Muscle of arm (tissue), 12 donors: Measurements from ENCODE around the gene ATP1A2. TPM values are rescaled to one million over a fixed set of nuclear protein-coding genes. Genes with fewer than 3 reads are reported as not detected.
"Not testable (repeated sequence)": the region's sequence is repeated elsewhere in the genome, so short reads cannot be mapped to it uniquely, and the experiment has no call there.

ENCODE experiments used
- DNase-seq: peaks from one replicate; pipeline ENCODE4 v3.0.0-alpha.2; 2013
- polyA plus RNA-seq, 12 donors: library from polyadenylated mRNA; unstranded; fragments of 120-200 nt; gene quantifications; one replicate each; pipeline ENCODE4 v1.2.1, GENCODE V29; 2013; ENCODE audit not compliant: insufficient read length in 12 of 12

Gene ATP1A2
- polyA plus RNA-seq, 12 donors, result 39.9 to 116 (median 88.9) TPM; not detected in 1

DNA sequence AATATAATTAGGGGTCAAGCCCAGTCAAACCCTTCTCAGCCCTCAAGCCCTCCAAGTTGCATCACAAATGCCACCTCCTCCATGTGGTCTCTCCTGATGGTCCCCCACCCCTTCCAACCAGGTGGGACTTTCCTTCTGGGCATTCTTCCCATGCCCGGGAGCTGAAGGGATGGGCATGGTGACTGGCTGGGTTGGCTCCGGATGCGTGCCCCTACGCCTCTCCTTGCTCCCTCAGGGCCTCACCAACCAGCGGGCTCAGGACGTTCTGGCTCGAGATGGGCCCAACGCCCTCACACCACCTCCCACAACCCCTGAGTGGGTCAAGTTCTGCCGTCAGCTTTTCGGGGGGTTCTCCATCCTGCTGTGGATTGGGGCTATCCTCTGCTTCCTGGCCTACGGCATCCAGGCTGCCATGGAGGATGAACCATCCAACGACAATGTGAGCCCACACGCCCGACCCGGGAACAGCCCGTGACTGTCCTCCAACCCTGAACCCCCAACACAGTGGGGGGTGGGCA lies 7.5 kb downstream of the ATP1A2 start:
- DNase-seq, result no peak

DNA sequence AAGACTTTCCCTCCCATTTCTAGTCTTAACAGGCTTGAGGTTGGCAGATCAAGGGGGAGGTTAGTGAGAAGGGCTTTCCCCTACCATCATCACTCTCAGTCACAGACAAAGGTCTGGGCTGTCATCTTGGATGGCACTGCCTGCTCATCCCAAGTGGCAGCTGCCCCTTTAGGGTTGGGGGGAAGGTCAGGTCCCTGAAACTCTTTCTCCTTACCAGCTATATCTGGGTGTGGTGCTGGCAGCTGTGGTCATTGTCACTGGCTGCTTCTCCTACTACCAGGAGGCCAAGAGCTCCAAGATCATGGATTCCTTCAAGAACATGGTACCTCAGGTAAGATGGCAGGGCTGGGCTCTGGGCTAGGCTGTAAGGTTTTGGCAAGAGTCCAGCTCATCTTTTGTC lies 8.2 kb downstream of the ATP1A2 start:
- no peak for DNase-seq

DNA sequence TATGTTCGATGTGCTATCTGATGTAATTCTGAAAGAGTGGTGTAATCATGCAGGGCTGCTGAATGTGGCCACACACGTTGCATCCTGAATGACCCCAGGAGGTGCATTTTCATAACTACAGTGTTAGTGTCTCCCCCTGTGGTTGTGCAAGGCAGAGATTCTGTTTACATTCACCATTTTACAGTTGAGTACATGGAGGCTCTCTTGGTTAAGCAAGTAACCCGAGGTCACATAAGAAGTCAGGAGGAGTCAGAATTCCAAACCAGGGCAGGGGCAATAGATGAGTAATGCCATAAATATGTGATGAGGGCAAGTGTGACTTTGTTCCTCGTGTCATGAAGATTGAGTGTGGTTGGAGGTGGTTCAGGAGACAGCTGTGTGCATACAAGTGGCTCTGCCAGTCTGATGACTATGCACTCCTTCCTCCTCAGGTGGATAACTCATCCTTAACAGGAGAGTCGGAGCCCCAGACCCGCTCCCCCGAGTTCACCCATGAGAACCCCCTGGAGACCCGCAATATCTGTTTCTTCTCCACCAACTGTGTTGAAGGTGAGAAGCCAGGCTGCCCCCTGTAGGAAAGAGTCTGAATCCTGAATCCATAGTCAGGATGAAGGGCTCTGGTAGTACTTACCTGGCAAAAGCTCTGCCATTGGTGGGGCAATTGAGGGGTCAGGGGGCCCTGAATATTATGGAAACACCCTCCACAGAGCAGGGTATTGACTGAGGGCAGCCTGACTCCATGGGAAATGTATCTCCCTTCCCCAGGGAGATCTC lies 9.3 kb downstream of the ATP1A2 start:
- DNase-seq, result no peak

DNA sequence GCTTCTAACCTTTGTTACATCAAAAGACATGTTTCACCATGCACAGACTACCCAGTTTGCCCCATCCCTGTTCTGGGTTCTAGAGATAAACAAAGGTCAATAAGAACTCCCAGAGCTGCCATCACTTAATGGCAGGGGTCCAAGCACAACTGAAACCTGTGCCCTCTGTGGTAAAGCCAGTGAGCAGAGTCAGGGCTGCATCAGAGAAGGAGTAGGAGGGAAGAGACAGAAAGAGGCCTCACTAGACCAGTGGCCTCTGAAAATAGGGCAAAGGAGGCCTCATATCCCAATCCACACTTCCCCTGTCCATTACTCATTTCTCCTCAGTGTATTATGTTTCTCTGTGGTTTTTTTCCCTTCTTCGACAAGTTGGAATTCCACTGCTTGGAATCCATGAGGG lies 10.2 kb downstream of the ATP1A2 start:
- DNase-seq, result no peak

DNA sequence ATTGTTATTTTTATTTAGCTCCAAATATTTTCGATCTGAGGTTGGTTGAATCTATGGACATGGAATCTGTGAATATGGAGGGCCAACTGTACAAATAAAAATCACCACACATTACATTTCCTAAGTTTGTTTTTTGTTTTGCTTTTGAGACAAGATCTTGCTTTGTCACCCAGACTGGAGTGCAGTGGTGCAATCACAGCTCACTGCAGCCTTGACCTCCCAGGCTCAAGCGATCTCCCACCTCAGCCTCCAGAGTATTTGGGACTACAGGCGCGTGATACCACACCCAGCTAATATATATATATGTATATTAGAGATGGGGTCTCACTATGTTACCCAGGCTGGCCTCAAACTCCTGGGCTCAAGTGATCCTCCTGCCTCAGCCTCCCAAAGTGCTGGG lies 10.8 kb downstream of the ATP1A2 start:
- DNase-seq, result not testable (repeated sequence)

DNA sequence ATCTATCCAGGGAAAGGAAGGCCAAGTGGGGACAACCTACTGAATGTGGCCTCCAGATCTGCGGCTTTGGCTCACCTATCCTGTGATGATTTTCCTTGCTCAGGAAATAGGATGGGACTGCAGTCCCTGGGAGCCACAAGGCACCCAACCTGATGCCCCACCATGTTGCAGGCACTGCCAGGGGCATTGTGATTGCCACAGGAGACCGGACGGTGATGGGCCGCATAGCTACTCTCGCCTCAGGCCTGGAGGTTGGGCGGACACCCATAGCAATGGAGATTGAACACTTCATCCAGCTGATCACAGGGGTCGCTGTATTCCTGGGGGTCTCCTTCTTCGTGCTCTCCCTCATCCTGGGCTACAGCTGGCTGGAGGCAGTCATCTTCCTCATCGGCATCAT lies 11.8 kb downstream of the ATP1A2 start:
- no peak for DNase-seq

DNA sequence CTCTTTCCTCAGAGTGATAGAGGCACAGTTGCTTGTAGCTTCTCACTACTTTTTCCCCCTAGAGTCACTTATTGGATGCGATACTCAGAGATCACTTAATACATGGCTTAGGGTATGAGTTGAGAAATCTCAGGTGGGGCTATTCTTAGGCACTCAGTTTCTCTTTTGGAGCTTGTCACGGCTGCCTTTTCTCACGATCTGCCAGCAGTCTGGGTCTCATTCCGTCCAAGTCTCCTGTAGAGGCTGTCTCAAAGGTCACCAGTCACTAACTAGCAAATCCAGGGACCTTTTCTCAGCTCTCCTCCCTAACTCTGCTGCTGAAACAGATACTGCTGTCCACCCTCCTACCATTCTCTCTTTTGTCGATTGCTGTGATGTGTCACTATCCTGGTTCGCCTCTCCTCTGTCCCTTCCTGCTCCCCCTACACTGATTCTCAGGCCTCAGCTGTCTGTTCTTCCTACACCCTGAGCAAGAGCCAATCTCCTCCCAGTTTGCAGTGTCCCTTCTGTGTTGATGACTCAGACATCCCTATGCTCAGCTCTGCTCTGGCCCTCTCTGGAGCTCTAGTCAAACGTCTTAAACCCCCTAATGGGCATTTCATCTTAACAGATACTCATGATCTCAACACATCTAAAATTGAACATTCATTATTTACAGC lies 12.4 kb downstream of the ATP1A2 start:
- DNase-seq, result no peak

DNA sequence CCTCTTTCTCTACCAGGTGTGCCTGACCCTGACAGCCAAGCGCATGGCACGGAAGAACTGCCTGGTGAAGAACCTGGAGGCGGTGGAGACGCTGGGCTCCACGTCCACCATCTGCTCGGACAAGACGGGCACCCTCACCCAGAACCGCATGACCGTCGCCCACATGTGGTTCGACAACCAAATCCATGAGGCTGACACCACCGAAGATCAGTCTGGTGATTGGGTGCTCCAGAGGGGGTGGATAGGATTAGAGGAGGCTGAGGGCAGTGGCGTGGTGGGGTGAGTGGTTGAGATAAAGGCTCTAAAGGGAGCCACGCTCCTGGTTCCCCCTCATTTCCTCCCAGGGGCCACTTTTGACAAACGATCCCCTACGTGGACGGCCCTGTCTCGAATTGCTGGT lies 13.1 kb downstream of the ATP1A2 start:
- no peak for DNase-seq

DNA sequence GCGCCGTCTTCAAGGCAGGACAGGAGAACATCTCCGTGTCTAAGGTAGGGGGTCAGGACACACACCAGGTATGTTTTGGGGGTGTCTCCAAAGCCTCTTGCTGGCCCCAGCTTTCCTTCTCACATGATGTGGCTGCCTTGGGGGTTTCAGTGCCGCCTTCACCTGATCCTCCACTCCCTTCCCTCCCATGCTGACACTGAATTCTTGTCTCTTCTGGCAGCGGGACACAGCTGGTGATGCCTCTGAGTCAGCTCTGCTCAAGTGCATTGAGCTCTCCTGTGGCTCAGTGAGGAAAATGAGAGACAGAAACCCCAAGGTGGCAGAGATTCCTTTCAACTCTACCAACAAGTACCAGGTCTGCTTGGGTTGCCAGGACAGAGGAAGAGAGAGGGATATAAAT lies 13.5 kb downstream of the ATP1A2 start:
- DNase-seq, result no peak

DNA sequence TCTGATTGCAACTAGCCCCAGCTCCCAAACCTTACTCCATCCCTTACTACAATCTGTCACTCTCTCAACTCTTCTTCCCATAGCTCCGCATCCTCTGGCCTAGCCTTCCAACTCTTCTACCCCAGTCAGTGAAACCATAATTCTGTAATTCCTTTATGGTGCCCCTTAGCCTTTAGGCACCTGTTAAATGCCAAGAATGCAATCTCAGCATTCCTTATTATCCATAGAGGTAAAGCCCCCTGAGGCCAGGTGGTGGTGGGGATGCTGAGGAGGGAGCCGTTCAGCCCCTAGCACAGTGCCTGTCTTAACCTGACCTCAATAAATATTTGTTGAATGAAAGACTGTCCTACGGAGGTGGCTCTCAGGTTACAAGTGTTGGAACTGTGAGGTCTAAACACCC lies 14.0 kb downstream of the ATP1A2 start:
- DNase-seq, result no peak

DNA sequence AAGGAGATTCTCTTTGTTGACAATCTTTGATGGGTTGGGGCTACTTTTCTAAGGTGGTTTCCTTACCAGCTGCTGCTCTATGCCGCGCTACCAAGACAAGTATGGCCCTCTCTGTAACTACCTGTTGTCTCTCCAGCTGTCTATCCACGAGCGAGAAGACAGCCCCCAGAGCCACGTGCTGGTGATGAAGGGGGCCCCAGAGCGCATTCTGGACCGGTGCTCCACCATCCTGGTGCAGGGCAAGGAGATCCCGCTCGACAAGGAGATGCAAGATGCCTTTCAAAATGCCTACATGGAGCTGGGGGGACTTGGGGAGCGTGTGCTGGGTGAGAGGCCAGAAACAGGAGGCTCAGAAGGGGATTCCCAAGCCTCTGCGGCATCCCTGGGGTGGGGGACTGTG lies 14.4 kb downstream of the ATP1A2 start:
- no peak for DNase-seq

DNA sequence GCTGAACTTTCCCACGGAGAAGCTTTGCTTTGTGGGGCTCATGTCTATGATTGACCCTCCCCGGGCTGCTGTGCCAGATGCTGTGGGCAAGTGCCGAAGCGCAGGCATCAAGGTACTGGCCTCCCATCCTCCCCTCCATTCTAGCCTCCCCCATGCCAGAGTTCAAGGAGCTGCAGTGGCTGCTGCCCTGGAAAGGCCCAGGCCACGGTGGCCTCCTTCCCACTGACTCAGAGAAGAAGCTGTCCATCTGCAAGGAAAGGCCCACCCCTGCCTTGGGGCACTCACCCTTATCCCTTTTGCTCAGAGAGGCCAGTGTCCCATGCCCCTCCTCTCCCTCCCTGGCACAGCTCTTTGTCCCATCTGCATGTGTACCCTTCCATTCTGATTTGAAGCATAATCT lies 14.9 kb downstream of the ATP1A2 start:
- DNase-seq, result no peak

DNA sequence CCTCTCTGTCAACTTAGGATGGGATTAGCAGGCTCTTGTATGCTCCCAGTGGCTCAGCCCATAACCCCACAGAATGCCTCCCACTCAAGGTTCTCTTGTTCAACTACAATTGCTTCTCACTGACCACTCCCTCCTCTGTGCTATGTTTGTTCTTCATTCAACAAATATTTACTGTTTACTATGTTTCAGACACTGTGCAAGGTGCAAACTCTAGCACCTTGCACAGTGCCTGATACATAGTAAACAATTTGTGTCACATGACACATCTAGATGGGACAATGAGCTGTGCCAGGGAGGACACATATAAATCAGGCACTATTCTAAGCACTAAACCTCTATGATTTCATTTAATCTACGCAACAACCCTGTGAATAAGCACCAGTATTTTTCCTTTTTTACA lies 15.4 kb downstream of the ATP1A2 start:
- DNase-seq, result no peak

DNA sequence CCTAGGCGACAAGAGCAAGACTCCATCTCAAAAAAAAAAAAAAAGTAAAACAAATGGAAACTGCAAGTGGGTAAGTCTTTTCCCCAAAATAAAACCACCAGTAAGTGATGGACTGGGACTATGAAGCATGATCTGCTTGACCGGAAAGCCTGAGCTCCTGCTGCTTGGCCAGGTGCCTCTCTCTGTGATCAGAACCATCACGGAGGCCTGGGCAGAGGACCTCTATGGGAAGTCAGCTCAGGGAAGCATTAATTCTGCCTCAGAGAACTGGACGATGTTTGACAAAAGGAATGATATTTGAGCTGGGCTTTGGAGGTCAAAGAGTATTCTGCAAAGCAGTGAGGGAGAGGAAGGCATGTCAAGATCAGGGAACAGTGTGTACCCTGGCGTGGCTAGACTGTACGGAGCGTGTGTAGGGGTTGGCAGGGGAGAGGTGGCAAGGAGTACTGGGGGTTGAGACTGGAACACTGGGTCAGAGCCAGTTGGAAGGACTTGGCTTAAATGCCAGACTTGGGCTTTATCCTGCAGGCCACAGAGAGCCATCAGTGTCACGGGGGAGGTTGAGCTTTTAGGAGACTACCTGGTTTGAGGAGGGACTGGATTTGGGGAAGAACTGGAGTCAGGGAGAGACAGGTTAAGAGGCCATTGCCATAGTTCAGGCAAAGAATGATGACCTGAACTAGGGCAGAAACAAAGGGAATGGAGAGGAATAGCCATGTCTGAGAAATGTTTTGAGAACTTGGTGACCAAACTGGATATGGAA lies 16.4 kb downstream of the ATP1A2 start:
- DNase-seq, result no peak

DNA sequence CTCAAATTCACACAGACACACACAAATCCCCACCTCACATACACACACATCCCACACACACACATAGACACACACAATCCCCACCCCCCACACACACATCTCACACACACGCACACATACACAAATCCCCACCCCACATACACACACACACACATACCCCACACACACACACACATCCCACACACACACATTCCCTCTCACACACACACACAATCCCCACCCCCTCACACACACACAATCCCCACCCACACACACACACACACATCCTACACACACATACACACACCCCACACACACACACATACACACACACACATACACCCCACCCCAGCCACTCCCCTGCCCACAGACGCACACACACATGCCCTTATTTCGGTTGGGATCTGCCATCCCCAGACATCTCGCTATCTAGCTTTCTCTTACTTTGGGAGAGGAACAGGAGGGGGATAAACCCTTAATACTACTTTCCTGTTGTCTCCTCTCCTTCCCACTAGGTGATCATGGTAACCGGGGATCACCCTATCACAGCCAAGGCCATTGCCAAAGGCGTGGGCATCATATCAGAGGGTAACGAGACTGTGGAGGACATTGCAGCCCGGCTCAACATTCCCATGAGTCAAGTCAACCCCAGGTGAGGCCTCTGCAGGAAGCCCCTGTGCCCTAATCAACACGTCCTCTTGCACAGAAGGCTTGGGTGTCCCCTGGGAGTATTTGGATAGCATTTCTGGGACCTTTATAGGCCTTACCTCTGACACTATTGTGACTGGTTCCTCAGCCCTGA lies 18.6 kb downstream of the ATP1A2 start:
- DNase-seq, result no peak

DNA sequence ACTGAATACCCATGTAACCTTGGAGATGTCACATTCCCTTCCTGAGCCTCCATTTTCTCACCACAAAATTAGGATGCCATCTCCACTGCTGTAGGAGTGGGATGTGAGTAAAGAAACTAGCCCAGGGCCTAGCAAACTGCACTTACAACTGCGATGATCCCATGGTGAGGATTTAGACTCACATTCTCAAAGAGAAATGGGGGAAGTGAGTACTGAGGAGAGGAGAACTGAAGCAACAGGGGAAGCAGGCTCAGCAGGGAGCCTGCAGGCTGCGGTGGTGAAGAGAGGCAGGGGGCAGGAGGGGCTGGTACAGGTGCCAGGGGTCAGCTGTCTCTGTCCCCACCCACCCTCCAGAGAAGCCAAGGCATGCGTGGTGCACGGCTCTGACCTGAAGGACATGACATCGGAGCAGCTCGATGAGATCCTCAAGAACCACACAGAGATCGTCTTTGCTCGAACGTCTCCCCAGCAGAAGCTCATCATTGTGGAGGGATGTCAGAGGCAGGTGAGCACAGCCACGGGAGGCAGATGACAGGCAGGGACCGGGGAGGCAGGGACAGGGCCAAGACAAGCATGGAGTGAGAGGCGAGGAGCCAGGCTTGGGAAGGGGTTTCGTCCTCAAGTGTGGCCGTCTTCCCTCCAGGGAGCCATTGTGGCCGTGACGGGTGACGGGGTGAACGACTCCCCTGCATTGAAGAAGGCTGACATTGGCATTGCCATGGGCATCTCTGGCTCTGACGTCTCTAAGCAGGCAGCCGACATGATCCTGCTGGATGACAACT lies 19.4 kb downstream of the ATP1A2 start:
- no peak for DNase-seq

DNA sequence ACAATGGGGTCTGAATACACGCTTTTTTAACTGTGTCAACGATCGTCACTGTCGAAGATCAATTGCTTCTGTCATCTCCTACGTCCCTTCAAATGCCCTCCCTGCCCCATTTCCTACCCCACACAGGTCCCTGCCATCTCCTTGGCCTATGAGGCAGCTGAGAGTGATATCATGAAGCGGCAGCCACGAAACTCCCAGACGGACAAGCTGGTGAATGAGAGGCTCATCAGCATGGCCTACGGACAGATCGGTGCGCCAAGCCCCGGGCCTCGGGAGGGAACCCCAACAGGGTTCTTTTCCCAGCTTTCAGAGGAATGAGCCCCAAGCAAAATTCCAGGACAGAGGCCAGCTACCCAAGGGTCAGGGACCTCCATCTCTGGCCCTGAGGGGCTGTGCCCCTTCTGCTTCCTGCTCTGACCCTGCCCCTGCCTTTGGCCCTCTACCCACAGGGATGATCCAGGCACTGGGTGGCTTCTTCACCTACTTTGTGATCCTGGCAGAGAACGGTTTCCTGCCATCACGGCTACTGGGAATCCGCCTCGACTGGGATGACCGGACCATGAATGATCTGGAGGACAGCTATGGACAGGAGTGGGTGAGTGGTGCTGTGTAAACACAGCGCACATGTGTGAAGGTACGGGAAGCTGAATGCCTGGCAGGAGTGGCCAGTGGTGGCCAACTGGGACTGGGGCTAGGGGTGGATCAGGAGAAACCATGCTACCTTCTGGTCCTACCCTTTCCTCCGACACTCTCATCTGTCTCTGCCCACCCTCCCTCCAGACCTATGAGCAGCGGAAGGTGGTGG lies 20.8 kb downstream of the ATP1A2 start:
- no peak for DNase-seq

DNA sequence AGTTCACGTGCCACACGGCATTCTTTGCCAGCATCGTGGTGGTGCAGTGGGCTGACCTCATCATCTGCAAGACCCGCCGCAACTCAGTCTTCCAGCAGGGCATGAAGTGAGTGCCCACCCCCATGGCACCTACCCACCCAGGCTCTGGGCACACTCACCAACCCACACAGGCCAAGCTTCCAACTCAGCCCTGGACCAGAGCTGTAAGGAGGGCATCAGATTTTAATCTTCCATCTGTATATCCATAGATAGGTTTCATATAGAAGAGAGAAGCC lies 21.3 kb downstream of the ATP1A2 start:
- DNase-seq, result no peak

DNA sequence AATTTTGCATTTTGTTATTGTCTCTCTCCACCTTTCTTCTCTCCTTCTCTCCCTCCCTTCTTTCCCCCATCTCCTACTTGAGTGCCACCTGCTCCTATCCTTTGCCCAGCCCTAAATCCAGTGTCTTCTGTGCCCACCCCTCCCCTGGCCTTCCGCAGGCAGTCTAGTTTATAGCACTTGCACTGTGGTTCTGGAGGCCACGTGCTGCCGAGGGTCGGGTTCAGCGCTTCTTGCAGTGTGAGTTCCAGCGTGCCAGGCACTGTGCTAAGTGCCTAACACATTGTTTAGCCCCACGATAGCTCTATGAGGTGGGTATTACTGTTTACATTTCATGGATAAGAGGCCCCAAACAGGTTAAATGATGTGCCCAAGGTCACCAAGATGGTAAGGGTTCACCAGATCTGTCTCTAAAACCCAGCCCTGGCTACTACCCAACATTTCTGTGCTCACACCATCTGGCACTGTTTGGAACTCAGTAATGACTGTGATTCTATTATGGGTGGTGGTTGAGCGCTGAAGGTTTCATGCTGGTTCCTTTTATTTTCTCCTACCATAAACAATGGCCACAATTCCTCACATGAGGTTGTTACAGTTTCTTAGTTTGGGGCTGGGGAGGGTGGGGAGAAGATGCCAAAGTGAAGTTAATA lies 21.8 kb downstream of the ATP1A2 start:
- no peak for DNase-seq

DNA sequence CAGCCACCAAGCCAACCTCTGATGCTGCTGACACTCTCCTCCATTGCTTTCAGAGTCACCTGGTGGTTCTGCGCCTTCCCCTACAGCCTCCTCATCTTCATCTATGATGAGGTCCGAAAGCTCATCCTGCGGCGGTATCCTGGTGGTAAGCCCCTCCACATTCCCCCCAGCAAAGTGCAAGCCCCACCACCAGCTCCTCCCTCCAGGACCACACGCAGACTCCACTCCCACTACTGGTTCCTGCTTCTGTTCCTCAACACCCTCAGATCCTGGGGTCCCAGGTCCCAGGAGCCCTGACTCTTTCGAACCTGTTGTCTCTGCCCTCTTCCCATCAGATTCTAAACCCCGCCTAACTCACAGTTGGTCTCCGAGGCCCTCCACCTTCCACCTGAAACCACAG lies 24.3 kb downstream of the ATP1A2 start:
- no peak for DNase-seq
